Measurements from ENCODE around the gene RIC8B. TPM values are rescaled to one million over a fixed set of nuclear protein-coding genes. Genes with fewer than 3 reads are reported as not detected.

Gene RIC8B
- total RNA-seq, 6 experiments from 2014 or later = 5.9 to 10.6 (median 6.5) TPM

GRCh38 chr12:106767954-106768822 is 6.3 kb upstream of the RIC8B start:
- no peaks in the 10 kb centered on the region for H3K9me3 ChIP-seq
- TF ChIP-seq CTCF (IDR thresholded peaks at IDR 0.05) (no peak), POLR2A (IDR thresholded peaks at IDR 0.05) (no peak)
- no peaks in the 10 kb centered on the region for H3K27me3 ChIP-seq
- intact Hi-C loops (cut with DNase I) = no loop called here
- ATAC-seq = peak; percentile 67 to 76 (median 73)
- no peaks in the 10 kb centered on the region for H3K36me3 ChIP-seq
- WGBS (ENCODE audit: insufficient coverage, low coverage, low lambda C conversion rate, missing lambda C conversion rate) = 31% methylated on average over 8 of the region's 9 CpGs
- peak overlapping the region; percentile 48 to 63 (median 50) for H3K27ac ChIP-seq
- H3K4me3 ChIP-seq = no peak overlapping the region
- peak; percentile 77 to 87 (median 77) for DNase-seq
- H3K4me1 ChIP-seq = peaks cover 0 to 68% (median 29%) of the 10 kb centered on the region in 4 donors

GRCh38 chr12:106769078-106769477 is 5.4 kb upstream of the RIC8B start:
- H3K27me3 ChIP-seq = no peaks in the 10 kb centered on the region
- no peaks in the 10 kb centered on the region for H3K36me3 ChIP-seq
- 26% methylated on average over 5 of the region's 5 CpGs for WGBS (ENCODE audit: insufficient coverage, low coverage, low lambda C conversion rate, missing lambda C conversion rate)
- no peaks in the 10 kb centered on the region for H3K9me3 ChIP-seq
- intact Hi-C loops (cut with DNase I) = no loop called here
- ATAC-seq (peak; percentile 40 to 66 (median 55)), DNase-seq (peak in 1 of 3 donors; percentile 85)
- TF ChIP-seq POLR2A (IDR thresholded peaks at IDR 0.05) (peak; percentile 16), CTCF (IDR thresholded peaks at IDR 0.05) (no peak)
- no peak overlapping the region for H3K4me3 ChIP-seq
- H3K27ac ChIP-seq = peak overlapping the region; percentile 29 to 50 (median 48)
- H3K4me1 ChIP-seq = peaks cover 0 to 71% (median 31%) of the 10 kb centered on the region in 4 donors

GRCh38 chr12:106769546-106769945 is 4.9 kb upstream of the RIC8B start:
- Histone ChIP-seq H3K4me1 (peaks cover 0 to 71% (median 31%) of the 10 kb centered on the region in 4 donors), H3K27ac (peak overlapping the region in 2 of 3 donors; percentile 39 to 50), H3K4me3 (no peak overlapping the region), H3K36me3 (no peaks in the 10 kb centered on the region), H3K27me3 (no peaks in the 10 kb centered on the region), H3K9me3 (no peaks in the 10 kb centered on the region)
- TF ChIP-seq CTCF (IDR thresholded peaks at IDR 0.05) (no peak), POLR2A (IDR thresholded peaks at IDR 0.05) (no peak)
- ATAC-seq (no peak), DNase-seq (no peak)
- 24% methylated on average over 6 of the region's 6 CpGs for WGBS (ENCODE audit: insufficient coverage, low coverage, low lambda C conversion rate, missing lambda C conversion rate)
- intact Hi-C loops (cut with DNase I) = no loop called here

GRCh38 chr12:106771425-106771824 is 3.1 kb upstream of the RIC8B start:
- peak; percentile 24 for TF ChIP-seq POLR2A (IDR thresholded peaks at IDR 0.05)
- TF ChIP-seq CTCF (IDR thresholded peaks at IDR 0.05) = no peak
- H3K27ac ChIP-seq = peak overlapping the region; percentile 12 to 29 (median 23)

More at GRCh38 chr12:106771425-106771824, 3.1 kb upstream of the RIC8B start:
- no peak for DNase-seq
- intact Hi-C loops (cut with DNase I) = no loop called here
- Histone ChIP-seq H3K9me3 (no peaks in the 10 kb centered on the region), H3K36me3 (no peaks in the 10 kb centered on the region), H3K27me3 (no peaks in the 10 kb centered on the region), H3K4me1 (peaks cover 0 to 63% (median 24%) of the 10 kb centered on the region in 4 donors), H3K4me3 (no peak overlapping the region)
- peak in 1 of 4 donors; percentile 0 for ATAC-seq
